AG10803 (cell line): ENCODE data around the gene DMKN.
"Not testable (repeated sequence)": the region's sequence is repeated elsewhere in the genome, so short reads cannot be mapped to it uniquely, and the experiment has no call there.

Source experiments
- DNase-seq: peaks from one replicate; pipeline ENCODE4 v3.0.0; 2010; ENCODE audit warnings: low read depth
- H3K4me3 ChIP-seq: 2 replicates; pipeline ENCODE4 v1.5.1; 2011; ENCODE audit warnings: mild to moderate bottlenecking, low read length, control low read depth
- CTCF ChIP-seq: conservative IDR thresholded peaks from 2 replicates; pipeline ENCODE4 v1.5.1; 2011; ENCODE audit warnings: mild to moderate bottlenecking, low read length, control low read depth, inconsistent platforms

Gene DMKN

GRCh38 chr19:35487656-35488182, 25.7 kb downstream of the DMKN start:
- no peak for DNase-seq
- no peak overlapping the region for H3K4me3 ChIP-seq
- no peak for TF ChIP-seq CTCF

- no peak overlapping the region for H3K4me3 ChIP-seq
- no peak for TF ChIP-seq CTCF
- no peak for DNase-seq
These were observed 27.2 kb downstream of the DMKN start for GRCh38 chr19:35486268-35486708.

GRCh38 chr19:35484252-35485036, 29.0 kb downstream of the DMKN start:
- H3K4me3 ChIP-seq: no peak overlapping the region
- no peak for DNase-seq
- TF ChIP-seq CTCF: no peak

- no peak overlapping the region for H3K4me3 ChIP-seq
- no peak for TF ChIP-seq CTCF
- DNase-seq: no peak
These were observed 30.4 kb downstream of the DMKN start for GRCh38 chr19:35483089-35483488.

GRCh38 chr19:35478794-35479677, 34.4 kb downstream of the DMKN start:
- TF ChIP-seq CTCF: no peak
- DNase-seq: no peak
- no peak overlapping the region for H3K4me3 ChIP-seq

GRCh38 chr19:35476149-35476548, 37.3 kb downstream of the DMKN start:
- no peak for DNase-seq
- TF ChIP-seq CTCF: no peak
- H3K4me3 ChIP-seq: no peak overlapping the region

GRCh38 chr19:35474594-35474993, 38.9 kb downstream of the DMKN start:
- DNase-seq, H3K4me3 ChIP-seq: not testable (repeated sequence)
